CD4-positive, alpha-beta memory T cell (primary cell): ENCODE data around the gene SIK3. TPM values are rescaled to one million over a fixed set of nuclear protein-coding genes. Genes with fewer than 3 reads are reported as not detected.
"Not testable (repeated sequence)": the region's sequence is repeated elsewhere in the genome, so short reads cannot be mapped to it uniquely, and the experiment has no call there.

Source experiments
- CTCF ChIA-PET: fragments of 350-600 bp; sonication (Branson Sonifier 250); formaldehyde crosslinking; loops from one replicate; lab custom pipeline; 2021; ENCODE audit warnings: inconsistent platforms; ENCODE audit not compliant: partially characterized antibody; lab: Charles Lee
- POLR2A ChIA-PET: fragments of 350-600 bp; sonication (Branson Sonifier 250); formaldehyde crosslinking; loops from one replicate; lab custom pipeline; 2021; ENCODE audit not compliant: partially characterized antibody; lab: Charles Lee
- DNase-seq, 5 donors: peaks; one replicate each; pipeline versions ENCODE4 v3.0.0 to v3.0.0-alpha.2; 2020 to 2022; ENCODE audit warnings: mixed read lengths in 1 of 5
- H3K27ac ChIP-seq: one replicate; pipeline ENCODE4 v1.7.0; 2013; ENCODE audit warnings: low read depth, low read length
- H3K27me3 ChIP-seq: 2 replicates; pipeline ENCODE4 v1.7.0; 2013; ENCODE audit warnings: mild to moderate bottlenecking, low read length, moderate library complexity; ENCODE audit not compliant: insufficient read depth
- H3K36me3 ChIP-seq: 2 replicates; pipeline ENCODE4 v1.7.0; 2013; ENCODE audit warnings: mild to moderate bottlenecking, low read length, moderate library complexity; ENCODE audit not compliant: insufficient read depth
- H3K4me1 ChIP-seq: 2 replicates; pipeline ENCODE4 v1.7.0; 2013; ENCODE audit warnings: mild to moderate bottlenecking, low read length, moderate library complexity; ENCODE audit not compliant: insufficient read depth
- H3K4me3 ChIP-seq, 2 donors: one replicate each; pipeline ENCODE4 v1.7.0; 2013; ENCODE audit warnings: low read length in 2 of 2, mild to moderate bottlenecking in 1 of 2
- H3K9me3 ChIP-seq, 2 donors: one replicate each; pipeline ENCODE4 v1.7.0; 2013; ENCODE audit warnings: low read length in 2 of 2, control low read depth in 1 of 2; ENCODE audit not compliant: control insufficient read depth in 1 of 2
- H3K27ac Mint-ChIP-seq, 7 donors: one replicate each; pipeline ENCODE4 v1.8.0; 2020 to 2021; ENCODE audit warnings: mixed read lengths in 7 of 7, mild to moderate bottlenecking in 6 of 7, inconsistent platforms in 3 of 7, moderate library complexity in 3 of 7
- H3K27me3 Mint-ChIP-seq, 2 donors: one replicate each; pipeline ENCODE4 v1.8.0; 2020 to 2021; ENCODE audit warnings: mixed read lengths in 2 of 2
- H3K36me3 Mint-ChIP-seq, 2 donors: one replicate each; pipeline ENCODE4 v1.8.0; 2020 to 2021; ENCODE audit warnings: mixed read lengths in 2 of 2, inconsistent platforms in 1 of 2, mild to moderate bottlenecking in 1 of 2
- H3K4me1 Mint-ChIP-seq, 4 donors: one replicate each; pipeline ENCODE4 v1.8.0; 2020 to 2021; ENCODE audit warnings: mixed read lengths in 4 of 4, mild to moderate bottlenecking in 1 of 4
- H3K4me3 Mint-ChIP-seq, 8 donors: one replicate each; pipeline ENCODE4 v1.8.0; 2020 to 2021; ENCODE audit warnings: mixed read lengths in 8 of 8, mild to moderate bottlenecking in 7 of 8, moderate library complexity in 6 of 8, inconsistent platforms in 3 of 8
- H3K9me3 Mint-ChIP-seq, 8 donors: one replicate each; pipeline ENCODE4 v1.8.0; 2020 to 2021; ENCODE audit warnings: mixed read lengths in 8 of 8, mild to moderate bottlenecking in 5 of 8, inconsistent platforms in 3 of 8, moderate library complexity in 1 of 8
- intact Hi-C: fragments of 100-400 bp; cut with micrococcal nuclease; formaldehyde crosslinking; loops from one replicate; pipeline ENCODE4 v1.15.1; 2023
- polyA plus RNA-seq, 2 donors: library from polyadenylated mRNA; unstranded; fragments of 300-500 nt; fragmentation: Illumina TruSeq; gene quantifications; one replicate each; pipeline ENCODE4 v1.2.3, GENCODE V29; 2021
- total RNA-seq, 2 experiments: library from RNA; stranded (reverse); gene quantifications; one replicate each; pipeline ENCODE4 v1.2.3, GENCODE V29; 2021

Gene SIK3
- total and polyA plus RNA-seq, 4 experiments from 2014 or later: 9.7 to 97.5 (median 62.5) TPM

DNA sequence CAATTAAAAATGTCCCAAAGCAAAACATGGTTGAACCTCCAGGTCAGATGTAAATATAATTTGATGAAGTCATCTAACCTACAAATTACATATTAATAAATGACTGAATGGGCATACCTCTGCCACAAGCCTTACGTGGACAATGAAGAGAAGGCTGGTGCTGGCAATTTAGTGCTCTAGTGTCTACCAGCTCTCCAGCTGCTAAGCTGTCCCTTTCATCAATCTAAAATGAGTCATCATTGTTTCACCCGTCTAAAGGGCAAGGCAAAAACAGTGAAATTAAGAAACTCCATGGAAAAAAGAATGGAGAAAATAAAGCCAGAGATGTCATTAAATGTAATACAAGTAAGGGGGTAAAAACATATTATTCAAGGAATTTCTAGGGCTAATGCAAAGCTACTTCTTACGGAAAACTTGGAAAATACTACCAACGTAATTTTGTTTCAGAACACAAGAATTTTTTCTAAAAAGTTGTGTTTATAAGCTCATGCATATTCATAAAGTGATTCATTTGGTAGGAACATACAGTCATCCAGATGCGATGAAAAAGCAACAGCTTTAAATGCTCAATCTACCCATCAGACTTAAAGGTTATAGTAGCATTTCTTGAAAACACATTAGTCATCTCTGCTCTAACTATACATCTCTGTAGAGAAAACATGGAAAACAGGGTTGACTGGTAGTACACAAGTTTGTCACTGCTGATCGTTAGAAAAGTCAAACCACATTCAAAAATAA is 71.5 kb downstream of the SIK3 start:
- Histone ChIP-seq H3K27ac (no peak overlapping the region), H3K27me3 (no peaks in the 10 kb centered on the region), H3K4me3 (no peak overlapping the region), H3K9me3 (no peaks in the 10 kb centered on the region), H3K36me3 (no peaks in the 10 kb centered on the region), H3K4me1 (peaks cover 61% of the 10 kb centered on the region)
- no peak for DNase-seq
- Mint-ChIP-seq H3K36me3 (peaks cover 5 to 10% of the 10 kb centered on the region in 2 donors), H3K27ac (peak overlapping the region in 3 of 7 donors; percentile 19 to 33 (median 20)), H3K4me3 (peak overlapping the region in 1 of 8 donors; percentile 12), H3K27me3 (no peaks in the 10 kb centered on the region), H3K9me3 (no peaks in the 10 kb centered on the region), H3K4me1 (peaks cover 47 to 85% (median 66%) of the 10 kb centered on the region in 4 donors)
- CTCF ChIA-PET: interaction anchor here (1.5 kb wide), 1 partner anchor 27 kb away, joined by 3 read pairs; no protein-coding TSS in a partner anchor
- POLR2A ChIA-PET: interaction anchor here (0.8 to 1.5 kb wide), 2 partner anchors 10 to 70 kb away, joined by 3 to 6 read pairs; no protein-coding TSS in a partner anchor
- intact Hi-C loops: no loop called here

DNA sequence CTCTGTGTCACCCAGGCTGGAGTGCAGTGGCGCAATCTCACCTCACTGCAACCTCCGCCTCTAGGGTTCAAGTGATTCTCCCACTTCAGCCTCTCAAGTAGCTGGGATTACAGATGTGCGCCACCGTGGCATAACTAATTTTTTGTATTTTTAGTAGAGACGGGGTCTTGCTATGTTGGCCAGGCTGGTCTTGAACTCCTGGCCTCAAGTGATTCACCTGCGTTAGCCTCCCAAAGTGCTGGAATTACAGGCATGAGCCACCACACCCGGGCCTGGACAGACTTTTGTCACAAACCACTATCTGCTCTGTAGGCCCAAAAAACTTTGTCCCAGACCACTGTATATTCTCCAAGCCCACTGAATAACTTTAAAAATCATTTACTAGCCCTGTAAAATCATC is 74.5 kb downstream of the SIK3 start:
- H3K4me3 ChIP-seq, H3K9me3 Mint-ChIP-seq, CTCF ChIA-PET, H3K27me3 ChIP-seq, H3K36me3 ChIP-seq, H3K27me3 Mint-ChIP-seq, DNase-seq, H3K9me3 ChIP-seq, H3K36me3 Mint-ChIP-seq, H3K27ac ChIP-seq: not testable (repeated sequence)
- Mint-ChIP-seq H3K4me1 (peaks cover 61 to 89% (median 74%) of the 10 kb centered on the region in 4 donors), H3K27ac (peak overlapping the region; percentile 28 to 85 (median 58)), H3K4me3 (peak overlapping the region in 4 of 8 donors; percentile 3 to 47 (median 36))
- POLR2A ChIA-PET: interaction anchor here (1.3 kb wide), 1 partner anchor 60 kb away, joined by 3 read pairs; no protein-coding TSS in a partner anchor
- intact Hi-C loops: loop anchor here (5.0 kb wide), 1 partner anchor 96 kb away; no protein-coding TSS in a partner anchor
- H3K4me1 ChIP-seq: peaks cover 80% of the 10 kb centered on the region

DNA sequence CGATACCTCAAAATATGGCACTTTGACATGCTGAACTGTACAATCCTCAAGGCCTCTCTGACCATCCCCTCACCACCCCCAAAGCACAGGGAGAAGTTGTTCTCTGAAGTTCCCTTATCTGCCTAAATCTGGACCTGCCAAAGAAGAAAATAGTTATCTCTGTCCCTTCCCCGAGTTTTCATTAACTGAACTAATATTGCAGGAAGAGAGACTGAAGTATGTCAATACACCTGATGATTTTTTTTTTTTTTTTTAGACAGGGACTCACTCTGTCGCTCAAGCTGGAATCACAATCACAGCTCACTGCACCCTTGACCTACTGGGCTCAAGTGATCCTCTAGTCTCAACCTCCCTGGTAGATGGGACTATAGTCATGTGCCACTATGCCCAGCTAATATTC is 75.0 kb downstream of the SIK3 start:
- peak overlapping the region in 7 of 8 donors; percentile 51 to 80 (median 67) for H3K4me3 Mint-ChIP-seq
- no peaks in the 10 kb centered on the region for H3K27me3 ChIP-seq
- peaks cover 83% of the 10 kb centered on the region for H3K4me1 ChIP-seq
- no peaks in the 10 kb centered on the region for H3K9me3 ChIP-seq
- ChIA-PET CTCF (no interaction called here), POLR2A (no interaction called here)
- no peaks in the 10 kb centered on the region for H3K36me3 ChIP-seq
- H3K4me1 Mint-ChIP-seq: peaks cover 59 to 88% (median 73%) of the 10 kb centered on the region in 4 donors
- H3K27ac ChIP-seq: peak overlapping the region; percentile 10
- H3K27me3 Mint-ChIP-seq: no peaks in the 10 kb centered on the region
- intact Hi-C loops: loop anchor here (5.0 kb wide), 1 partner anchor 96 kb away; no protein-coding TSS in a partner anchor
- DNase-seq: no peak
- peak overlapping the region; percentile 39 to 84 (median 79) for H3K27ac Mint-ChIP-seq
- peaks cover 0 to 5% of the 10 kb centered on the region in 2 donors for H3K36me3 Mint-ChIP-seq
- H3K4me3 ChIP-seq: no peak overlapping the region
- H3K9me3 Mint-ChIP-seq: no peaks in the 10 kb centered on the region

DNA sequence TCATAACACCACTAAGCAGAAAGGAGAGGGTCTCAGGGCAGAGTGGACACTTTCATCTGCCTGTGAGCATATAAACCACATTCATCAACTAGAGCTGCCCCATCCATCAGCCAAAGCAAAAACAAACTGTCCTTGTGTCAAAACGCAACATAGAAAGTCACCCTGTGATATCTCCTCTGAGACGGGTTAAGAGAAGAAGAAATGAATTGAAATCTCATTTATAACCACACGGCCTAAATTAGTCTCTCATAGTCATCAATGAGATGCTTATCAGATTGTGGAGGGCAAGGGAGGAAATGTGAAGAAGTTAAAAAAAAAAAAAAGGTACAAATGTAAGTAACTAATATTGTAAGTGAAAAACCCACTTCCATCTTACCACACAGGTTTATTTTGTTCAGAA is 75.7 kb downstream of the SIK3 start:
- Mint-ChIP-seq H3K27me3 (no peaks in the 10 kb centered on the region), H3K4me1 (peaks cover 56 to 88% (median 72%) of the 10 kb centered on the region in 4 donors), H3K27ac (peak overlapping the region; percentile 39 to 84 (median 79)), H3K9me3 (no peaks in the 10 kb centered on the region), H3K36me3 (peaks cover 0 to 4% of the 10 kb centered on the region in 2 donors), H3K4me3 (peak overlapping the region; percentile 11 to 80 (median 63))
- Histone ChIP-seq H3K4me3 (no peak overlapping the region), H3K9me3 (no peaks in the 10 kb centered on the region), H3K36me3 (no peaks in the 10 kb centered on the region), H3K27me3 (no peaks in the 10 kb centered on the region), H3K4me1 (peaks cover 87% of the 10 kb centered on the region), H3K27ac (no peak overlapping the region)
- ChIA-PET POLR2A (no interaction called here), CTCF (no interaction called here)
- intact Hi-C loops: loop anchor here (5.0 kb wide), 1 partner anchor 95 kb away; no protein-coding TSS in a partner anchor
- DNase-seq: peak in 4 of 5 donors; percentile 51 to 67 (median 63)

DNA sequence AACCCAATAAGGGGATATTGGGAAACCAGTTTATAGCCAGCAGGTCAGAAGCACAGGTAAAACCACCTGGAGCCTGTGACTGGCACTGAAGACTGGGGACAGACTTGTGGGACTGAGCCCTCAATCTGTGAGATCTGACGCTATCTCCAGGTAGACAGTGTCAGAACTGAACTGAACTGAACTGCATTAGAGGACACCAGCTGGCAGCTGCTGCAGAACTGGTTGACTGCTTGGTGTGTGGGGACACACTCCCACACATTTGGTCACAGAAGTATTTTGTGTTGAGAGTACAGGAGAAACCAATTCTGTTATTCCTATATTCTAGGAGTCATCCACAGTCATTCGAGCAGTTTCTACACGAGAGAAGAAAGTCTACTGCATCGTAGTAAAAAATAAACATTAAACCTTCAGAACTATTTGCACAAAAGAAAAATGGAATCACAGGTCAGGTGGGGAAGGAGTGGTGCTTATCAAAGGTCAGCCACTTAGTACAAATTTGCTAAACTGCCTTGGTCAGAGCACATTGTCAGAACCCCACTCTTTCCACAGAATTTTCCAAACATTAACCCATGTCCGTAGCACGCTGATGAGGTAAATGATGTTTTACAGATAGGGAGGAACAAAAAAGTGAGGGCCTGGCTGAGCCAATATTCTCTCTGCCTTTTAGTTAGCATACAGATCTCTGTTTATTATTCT is 77.2 kb downstream of the SIK3 start:
- H3K27ac ChIP-seq: no peak overlapping the region
- H3K4me1 Mint-ChIP-seq: peaks cover 50 to 76% (median 63%) of the 10 kb centered on the region in 4 donors
- H3K4me3 ChIP-seq: no peak overlapping the region
- no peak for DNase-seq
- peak overlapping the region in 6 of 7 donors; percentile 23 to 74 (median 58) for H3K27ac Mint-ChIP-seq
- no peaks in the 10 kb centered on the region for H3K9me3 ChIP-seq
- H3K27me3 ChIP-seq: no peaks in the 10 kb centered on the region
- ChIA-PET CTCF (no interaction called here), POLR2A (no interaction called here)
- peak overlapping the region in 6 of 8 donors; percentile 23 to 73 (median 48) for H3K4me3 Mint-ChIP-seq
- H3K36me3 Mint-ChIP-seq: peaks cover 0 to 4% of the 10 kb centered on the region in 2 donors
- intact Hi-C loops: loop anchor here (5.0 kb wide), 1 partner anchor 94 kb away; no protein-coding TSS in a partner anchor
- no peaks in the 10 kb centered on the region for H3K27me3 Mint-ChIP-seq
- H3K9me3 Mint-ChIP-seq: no peaks in the 10 kb centered on the region
- H3K4me1 ChIP-seq: peaks cover 73% of the 10 kb centered on the region
- peaks cover 4% of the 10 kb centered on the region for H3K36me3 ChIP-seq

DNA sequence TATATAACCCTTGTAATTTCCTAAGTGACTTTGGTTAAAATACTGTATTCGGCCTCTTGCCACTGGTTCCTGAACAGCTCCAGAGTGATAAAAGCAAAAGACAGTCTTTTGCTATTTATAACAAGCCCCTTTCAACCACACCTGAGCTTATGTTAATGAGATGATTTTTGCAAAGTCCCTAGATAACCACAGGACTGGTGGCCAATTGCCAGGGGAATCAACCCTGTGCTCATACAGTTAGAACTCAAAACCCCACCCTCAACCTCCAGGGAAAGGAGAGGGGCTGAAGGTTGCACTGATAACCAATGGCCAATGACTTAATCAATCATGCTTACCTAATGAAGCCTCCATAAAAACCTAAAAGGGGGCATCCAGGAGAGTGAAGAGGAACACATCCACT is 77.9 kb downstream of the SIK3 start:
- Mint-ChIP-seq H3K36me3 (peaks cover 0 to 4% of the 10 kb centered on the region in 2 donors), H3K9me3 (no peaks in the 10 kb centered on the region), H3K4me1 (peaks cover 47 to 69% (median 58%) of the 10 kb centered on the region in 4 donors), H3K4me3 (peak overlapping the region in 6 of 8 donors; percentile 4 to 73 (median 44)), H3K27ac (peak overlapping the region in 5 of 7 donors; percentile 23 to 59 (median 40)), H3K27me3 (no peaks in the 10 kb centered on the region)
- H3K4me3 ChIP-seq: no peak overlapping the region
- CTCF ChIA-PET: interaction anchor here (0.6 to 1.3 kb wide), 4 partner anchors 8 to 185 kb away, joined by 3 to 4 read pairs (median 3); no protein-coding TSS in a partner anchor
- H3K36me3 ChIP-seq: peaks cover 4% of the 10 kb centered on the region
- no peaks in the 10 kb centered on the region for H3K27me3 ChIP-seq
- no peaks in the 10 kb centered on the region for H3K9me3 ChIP-seq
- peak in 1 of 5 donors; percentile 19 for DNase-seq
- intact Hi-C loops: loop anchor here (5.0 kb wide), 1 partner anchor 93 kb away; no protein-coding TSS in a partner anchor
- POLR2A ChIA-PET: interaction anchor here (1.8 kb wide), 1 partner anchor 89 kb away, joined by 4 read pairs; no protein-coding TSS in a partner anchor
- H3K27ac ChIP-seq: no peak overlapping the region
- peaks cover 66% of the 10 kb centered on the region for H3K4me1 ChIP-seq
